ENCODE results near the gene ALPK3. TPM values are rescaled to one million over a fixed set of nuclear protein-coding genes. Genes with fewer than 3 reads are reported as not detected.

Gene ALPK3
- total RNA-seq, 4 donors from 2014 or later, result 0.42 to 7.5 (median 1.1) TPM

DNA sequence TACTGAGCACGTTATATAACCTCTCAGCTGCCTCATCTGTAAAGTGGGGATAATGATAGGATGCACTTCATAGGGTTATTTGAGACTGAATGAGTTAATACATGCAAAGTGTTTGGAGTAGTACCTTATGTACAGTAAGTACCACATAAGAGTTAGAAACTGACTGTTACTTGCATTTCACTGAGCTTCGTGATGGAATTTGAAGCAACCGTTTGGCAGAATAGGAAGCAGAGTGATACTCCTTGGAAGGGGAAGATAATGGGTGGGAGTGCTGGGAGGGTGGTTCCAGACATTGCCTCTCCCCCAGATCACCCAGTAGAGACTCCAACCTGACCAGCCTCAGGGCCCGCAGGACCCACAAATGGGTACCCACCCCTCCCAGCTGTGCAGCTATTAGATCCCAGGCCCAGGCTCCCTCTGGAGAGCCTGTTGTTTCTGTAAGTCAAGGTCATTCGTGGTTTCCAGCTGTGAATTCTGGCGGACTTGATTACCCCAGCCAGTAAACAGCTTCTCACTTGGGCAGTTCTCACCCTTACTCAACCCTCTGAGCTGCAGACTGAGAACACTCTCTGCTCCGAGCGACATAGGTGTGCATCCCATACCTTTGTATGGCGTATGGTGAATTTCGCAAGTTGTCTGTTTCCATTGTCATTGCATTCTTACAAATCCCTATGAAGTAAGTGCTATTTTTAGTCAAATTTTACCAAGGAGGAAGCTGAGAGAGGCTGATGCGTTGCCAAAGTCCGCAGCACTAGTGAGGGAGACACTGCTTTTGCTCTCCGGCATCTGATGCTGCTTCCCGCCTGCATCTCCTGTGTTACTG, 11.1 kb downstream of the ALPK3 start:
- TF ChIP-seq EP300 (IDR thresholded peaks at IDR 0.05) (no peak), POLR2A (IDR thresholded peaks at IDR 0.05) (no peak), POLR2AphosphoS5 (IDR thresholded peaks at IDR 0.05) (no peak)
- TF ChIP-seq, protein P1, sequence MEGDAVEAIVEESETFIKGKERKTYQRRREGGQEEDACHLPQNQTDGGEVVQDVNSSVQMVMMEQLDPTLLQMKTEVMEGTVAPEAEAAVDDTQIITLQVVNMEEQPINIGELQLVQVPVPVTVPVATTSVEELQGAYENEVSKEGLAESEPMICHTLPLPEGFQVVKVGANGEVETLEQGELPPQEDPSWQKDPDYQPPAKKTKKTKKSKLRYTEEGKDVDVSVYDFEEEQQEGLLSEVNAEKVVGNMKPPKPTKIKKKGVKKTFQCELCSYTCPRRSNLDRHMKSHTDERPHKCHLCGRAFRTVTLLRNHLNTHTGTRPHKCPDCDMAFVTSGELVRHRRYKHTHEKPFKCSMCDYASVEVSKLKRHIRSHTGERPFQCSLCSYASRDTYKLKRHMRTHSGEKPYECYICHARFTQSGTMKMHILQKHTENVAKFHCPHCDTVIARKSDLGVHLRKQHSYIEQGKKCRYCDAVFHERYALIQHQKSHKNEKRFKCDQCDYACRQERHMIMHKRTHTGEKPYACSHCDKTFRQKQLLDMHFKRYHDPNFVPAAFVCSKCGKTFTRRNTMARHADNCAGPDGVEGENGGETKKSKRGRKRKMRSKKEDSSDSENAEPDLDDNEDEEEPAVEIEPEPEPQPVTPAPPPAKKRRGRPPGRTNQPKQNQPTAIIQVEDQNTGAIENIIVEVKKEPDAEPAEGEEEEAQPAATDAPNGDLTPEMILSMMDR (IDR thresholded peaks at IDR 0.05), result no peak
- no peak overlapping the region for H3K4me3 ChIP-seq
- DNase-seq (ENCODE audit: low spot score in 2 of 2), result no peak
- no peak overlapping the region for H3K27ac ChIP-seq
- H3K27me3 ChIP-seq, result no peaks in the 10 kb centered on the region
- no peaks in the 10 kb centered on the region for H3K36me3 ChIP-seq
- peaks cover 25% of the 10 kb centered on the region for H3K4me1 ChIP-seq
- H3K9me3 ChIP-seq, result no peaks in the 10 kb centered on the region
- 76% methylated on average over 13 of the region's 14 CpGs for WGBS

DNA sequence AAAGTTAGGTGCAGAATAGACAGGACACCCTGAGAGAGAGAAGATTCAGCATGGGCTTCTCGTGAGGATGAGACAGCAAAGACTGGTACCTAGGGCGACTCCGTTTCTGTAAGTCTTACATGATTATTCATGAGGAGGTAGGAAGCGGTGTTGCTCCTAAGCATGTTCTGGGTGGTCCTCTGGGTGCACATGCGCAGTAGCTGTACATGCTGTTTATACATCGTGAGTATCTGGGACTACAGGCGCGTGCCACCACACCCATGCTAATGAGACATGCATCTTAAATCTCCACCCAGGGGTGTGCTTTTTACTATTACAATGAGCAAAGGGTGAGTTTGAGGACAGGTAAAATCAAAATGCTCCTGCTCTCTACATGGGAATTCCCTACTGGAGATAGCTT, 12.3 kb downstream of the ALPK3 start:
- no peaks in the 10 kb centered on the region for H3K9me3 ChIP-seq
- H3K4me3 ChIP-seq, result no peak overlapping the region
- 66% methylated on average over 8 of the region's 8 CpGs for WGBS
- H3K4me1 ChIP-seq, result peaks cover 16% of the 10 kb centered on the region
- H3K27me3 ChIP-seq, result no peaks in the 10 kb centered on the region
- TF ChIP-seq, protein P1 (IDR thresholded peaks at IDR 0.05), result no peak
- TF ChIP-seq POLR2A (IDR thresholded peaks at IDR 0.05) (no peak), POLR2AphosphoS5 (IDR thresholded peaks at IDR 0.05) (no peak)
- no peak for DNase-seq (ENCODE audit: low spot score in 2 of 2)
- no peaks in the 10 kb centered on the region for H3K36me3 ChIP-seq
- H3K27ac ChIP-seq, result no peak overlapping the region

DNA sequence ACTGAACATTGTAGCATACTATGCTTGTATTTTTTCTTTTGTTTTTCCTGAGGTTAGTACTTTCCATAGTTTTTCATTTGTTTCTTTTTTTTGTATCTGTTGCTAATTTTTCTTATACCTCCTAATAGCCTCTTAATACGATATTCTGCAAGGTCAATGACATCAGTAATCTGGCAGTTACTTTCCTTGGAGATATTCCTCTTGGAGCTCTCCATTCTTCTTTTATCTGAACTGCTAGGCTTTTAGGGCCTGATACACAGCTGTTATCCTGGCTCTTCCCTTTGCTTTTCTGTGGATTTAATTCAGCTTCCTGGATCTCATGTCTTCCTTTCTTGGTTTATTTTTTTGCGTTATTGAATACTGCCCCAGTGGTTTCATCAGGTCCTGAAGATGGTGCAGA, 12.9 kb downstream of the ALPK3 start:
- 75% methylated on average over 2 of the region's 2 CpGs for WGBS
- DNase-seq (ENCODE audit: low spot score in 2 of 2), result no peak
- peaks cover 11% of the 10 kb centered on the region for H3K4me1 ChIP-seq

DNA sequence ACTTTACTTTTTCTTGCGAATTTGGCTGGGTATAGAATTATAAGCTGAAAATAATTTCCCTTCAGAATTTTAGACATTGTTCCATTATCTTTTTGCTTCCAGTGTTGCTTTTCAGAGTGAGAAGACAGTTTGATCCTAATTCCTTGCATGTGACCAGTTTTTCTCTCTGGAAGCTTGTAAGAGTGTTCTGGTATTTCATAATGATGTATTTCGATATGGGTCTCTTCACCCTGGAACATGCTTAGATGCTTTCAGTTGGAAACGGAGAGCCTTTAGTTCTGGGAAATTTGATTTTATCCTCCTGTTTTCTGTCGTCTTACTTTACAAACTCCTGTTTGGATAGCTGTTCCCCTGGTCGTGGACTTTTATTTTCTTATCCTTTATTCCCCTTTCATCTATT, 13.9 kb downstream of the ALPK3 start:
- Histone ChIP-seq H3K4me1 (peaks cover 10% of the 10 kb centered on the region), H3K27ac (no peak overlapping the region), H3K9me3 (no peaks in the 10 kb centered on the region), H3K4me3 (no peak overlapping the region), H3K36me3 (no peaks in the 10 kb centered on the region), H3K27me3 (no peaks in the 10 kb centered on the region)
- TF ChIP-seq, protein P1 (IDR thresholded peaks at IDR 0.05), result no peak
- TF ChIP-seq POLR2AphosphoS5 (IDR thresholded peaks at IDR 0.05), result no peak
- TF ChIP-seq POLR2A (IDR thresholded peaks at IDR 0.05), result no peak
- TF ChIP-seq EP300 (IDR thresholded peaks at IDR 0.05), result no peak
- 91% methylated on average over 5 of the region's 5 CpGs for WGBS
- no peak for DNase-seq (ENCODE audit: low spot score in 2 of 2)

More for the DNA sequence above, 12.9 kb downstream of the ALPK3 start:
- Histone ChIP-seq H3K4me3 (no peak overlapping the region), H3K36me3 (no peaks in the 10 kb centered on the region), H3K27ac (no peak overlapping the region), H3K9me3 (no peaks in the 10 kb centered on the region), H3K27me3 (no peaks in the 10 kb centered on the region)
- no peak for TF ChIP-seq EP300 (IDR thresholded peaks at IDR 0.05)
- TF ChIP-seq, protein P1 (IDR thresholded peaks at IDR 0.05), result no peak
- TF ChIP-seq POLR2AphosphoS5 (IDR thresholded peaks at IDR 0.05), result no peak
- TF ChIP-seq POLR2A (IDR thresholded peaks at IDR 0.05), result no peak

DNA sequence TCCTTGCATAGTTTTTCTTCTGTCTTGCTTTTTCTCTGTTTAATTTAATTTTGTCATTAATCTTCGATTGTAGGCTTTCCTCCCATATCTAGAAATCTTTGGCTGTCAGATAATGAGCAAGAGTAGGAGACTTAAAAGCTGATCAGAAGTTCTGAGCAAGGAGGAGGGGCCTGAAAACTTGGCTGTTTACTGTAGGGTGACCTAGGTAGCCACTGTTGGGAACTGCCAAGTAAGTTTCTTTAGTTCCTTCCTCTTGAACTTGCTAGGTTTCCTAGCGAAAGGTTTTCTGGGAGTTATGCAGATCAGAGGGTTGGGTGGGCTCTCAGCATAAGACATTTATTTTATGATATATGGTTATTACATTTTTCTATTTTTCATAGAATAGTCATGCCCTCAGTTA, 14.5 kb downstream of the ALPK3 start:
- TF ChIP-seq POLR2AphosphoS5 (IDR thresholded peaks at IDR 0.05) (no peak), EP300 (IDR thresholded peaks at IDR 0.05) (no peak), POLR2A (IDR thresholded peaks at IDR 0.05) (no peak)
- TF ChIP-seq, protein P1 (IDR thresholded peaks at IDR 0.05), result no peak
- no peak for DNase-seq (ENCODE audit: low spot score in 2 of 2)
- 63% methylated on average over 2 of the region's 2 CpGs for WGBS
- Histone ChIP-seq H3K4me3 (no peak overlapping the region), H3K9me3 (no peaks in the 10 kb centered on the region), H3K36me3 (no peaks in the 10 kb centered on the region), H3K27me3 (no peaks in the 10 kb centered on the region), H3K4me1 (peaks cover 7% of the 10 kb centered on the region), H3K27ac (no peak overlapping the region)

Data from suprapubic skin (tissue), 4 donors.